HCT116 (cell line): ENCODE data around the gene POLR3A. TPM values are rescaled to one million over a fixed set of nuclear protein-coding genes. Genes with fewer than 3 reads are reported as not detected.
"Not testable (repeated sequence)": the region's sequence is repeated elsewhere in the genome, so short reads cannot be mapped to it uniquely, and the experiment has no call there.

Experiments used
- ATAC-seq: fragments of 200-7000 bp; cut with Tn5 transposase; 2 replicates; pipeline ENCODE4 v1.9.1; 2020; ENCODE audit warnings: mild to moderate bottlenecking, moderate library complexity
- BruUV-seq: library from RNA; stranded (reverse); fragments of 400-500 nt; replicated peaks from 2 replicates; lab custom pipeline; 2021; lab: Mats Ljungman, UMichigan
- CTCF ChIA-PET: fragments of 300-600 bp; sonication (Branson Sonifier 250); formaldehyde crosslinking; loops from one replicate; lab custom pipeline; 2021; ENCODE audit warnings: antibody characterized with exemption; lab: Charles Lee
- POLR2A ChIA-PET: fragments of 300-600, 350-600 bp; sonication (Branson Sonifier 250); formaldehyde crosslinking; loops from one replicate; lab custom pipeline; 2021; ENCODE audit warnings: antibody characterized with exemption; lab: Charles Lee
- RAD21 ChIA-PET, 2 experiments: fragments of 300-600 bp; sonication (Branson Sonifier 250); formaldehyde crosslinking; loops; one replicate each; lab custom pipeline; 2023; ENCODE audit warnings: low total read pairs in 2 of 2; ENCODE audit not compliant: uncharacterized antibody in 2 of 2, unreplicated experiment in 2 of 2, low non-redundant PET in 1 of 2; lab: Charles Lee
- DNase-seq: peaks from one replicate; pipeline ENCODE4 v3.0.0-alpha.2; 2010; ENCODE audit warnings: low read depth, low spot score
- H2AFZ ChIP-seq: fragments of 200-600 bp; shearing (Covaris generic), sonication (generic); 2 replicates; pipeline ENCODE4 v1.6.1; 2017; ENCODE audit warnings: low read depth, mixed run types, mixed read lengths, antibody characterized with exemption, low read length; ENCODE audit not compliant: poor library complexity, severe bottlenecking
- H3K27ac ChIP-seq: 2 replicates; pipeline ENCODE4 v1.5.1; 2012; ENCODE audit warnings: low read depth, low read length
- H3K27me3 ChIP-seq: fragments of 200-600 bp; sonication (generic); 2 replicates; pipeline ENCODE4 v1.6.1; 2016; ENCODE audit warnings: mixed run types, low read length, mixed read lengths; ENCODE audit not compliant: insufficient read depth
- H3K36me3 ChIP-seq, 2 experiments: fragments of 200-500 bp in 1 of 2; fragments of 200-600 bp in 1 of 2; sonication (Bioruptor generic) in 1 of 2; sonication (generic) in 1 of 2; 2 replicates each; pipeline versions ENCODE4 v1.5.1 to v1.6.1; 2014 to 2016; ENCODE audit warnings: low read length in 2 of 2, inconsistent platforms in 1 of 2, mixed read lengths in 1 of 2, mixed run types in 1 of 2; ENCODE audit not compliant: insufficient read depth in 2 of 2, control insufficient read depth in 1 of 2
- H3K4me1 ChIP-seq, 2 experiments: fragments of 200-600 bp in 1 of 2; sonication (generic) in 1 of 2; 2 replicates each; pipeline versions ENCODE4 v1.5.1 to v1.6.1; 2012 to 2017; ENCODE audit warnings: low read length in 2 of 2, inconsistent platforms in 1 of 2, mild to moderate bottlenecking in 1 of 2, mixed read lengths in 1 of 2, mixed run types in 1 of 2, moderate library complexity in 1 of 2; ENCODE audit not compliant: insufficient read depth in 2 of 2, control insufficient read depth in 1 of 2
- H3K4me2 ChIP-seq: fragments of 200-600 bp; sonication (generic); 2 replicates; pipeline ENCODE4 v1.6.1; 2017; ENCODE audit warnings: mixed run types, low read length, mixed read lengths
- H3K4me3 ChIP-seq, 2 experiments: fragments of 200-600 bp in 1 of 2; sonication (generic) in 1 of 2; replicated peaks in 1 of 2; 2 replicates each; pipeline ENCODE4 v1.5.1; 2011 to 2016; ENCODE audit warnings: low read length in 2 of 2, control low read depth in 1 of 2, low read depth in 1 of 2, mild to moderate bottlenecking in 1 of 2, mixed read lengths in 1 of 2, mixed run types in 1 of 2
- H3K79me2 ChIP-seq: fragments of 200-600 bp; sonication (generic); 2 replicates; pipeline ENCODE4 v1.6.1; 2017; ENCODE audit warnings: mild to moderate bottlenecking, mixed run types, low read length, moderate library complexity, mixed read lengths; ENCODE audit not compliant: insufficient read depth
- H3K9ac ChIP-seq: fragments of 200-600 bp; sonication (generic); 2 replicates; pipeline ENCODE4 v1.6.1; 2016; ENCODE audit warnings: low read length, mixed read lengths
- H3K9me2 ChIP-seq: fragments of 200-600 bp; sonication (generic), shearing (Covaris generic); 2 replicates; pipeline ENCODE4 v1.6.1; 2017; ENCODE audit warnings: mixed run types, mild to moderate bottlenecking, moderate library complexity; ENCODE audit not compliant: insufficient read depth
- H3K9me3 ChIP-seq, 2 experiments: fragments of 200-500 bp in 1 of 2; fragments of 200-600 bp in 1 of 2; sonication (Bioruptor generic) in 1 of 2; sonication (generic) in 1 of 2; 2 replicates each; pipeline ENCODE4 v1.6.1; 2014 to 2017; ENCODE audit warnings: low read length in 2 of 2, mixed read lengths in 2 of 2, inconsistent platforms in 1 of 2, low read depth in 1 of 2, mild to moderate bottlenecking in 1 of 2, mixed run types in 1 of 2, moderate library complexity in 1 of 2; ENCODE audit not compliant: control insufficient read depth in 1 of 2, insufficient read depth in 1 of 2
- H4K20me1 ChIP-seq: fragments of 200-600 bp; sonication (generic), shearing (Covaris generic); 2 replicates; pipeline ENCODE4 v1.6.1; 2017; ENCODE audit warnings: mixed run types, mild to moderate bottlenecking, moderate library complexity; ENCODE audit not compliant: insufficient read depth
- ATF3 ChIP-seq: IDR thresholded peaks from 2 replicates; pipeline ENCODE4 v1.6.1; 2012
- EGR1 ChIP-seq: IDR thresholded peaks from 2 replicates; pipeline ENCODE4 v1.6.1; 2012; ENCODE audit warnings: low read depth
- POLR2A ChIP-seq: IDR thresholded peaks from 2 replicates; pipeline ENCODE4 v1.7.0; 2011; ENCODE audit warnings: borderline replicate concordance; ENCODE audit not compliant: insufficient read depth, insufficient read length; ENCODE audit errors: extremely low read depth
- SIN3A ChIP-seq: IDR thresholded peaks from 2 replicates; pipeline ENCODE4 v1.6.1; 2012; ENCODE audit warnings: low read depth
- YY1 ChIP-seq: IDR thresholded peaks from 2 replicates; pipeline ENCODE4 v1.6.1; 2011; ENCODE audit warnings: low read length, low read depth, moderate library complexity, mild to moderate bottlenecking; ENCODE audit not compliant: insufficient replicate concordance; ENCODE audit errors: extremely low read depth
- ZBTB33 ChIP-seq: IDR thresholded peaks from 2 replicates; pipeline ENCODE4 v1.6.1; 2011; ENCODE audit warnings: mild to moderate bottlenecking, low read length, moderate library complexity; ENCODE audit not compliant: insufficient replicate concordance; ENCODE audit errors: extremely low read depth
- ZFX ChIP-seq: fragments of 450-650 bp; IDR thresholded peaks from 2 replicates; pipeline ENCODE4 v1.6.1; 2017
- intact Hi-C: fragments of 100-400 bp; cut with micrococcal nuclease; formaldehyde crosslinking; loops from 2 replicates; pipeline ENCODE4 v1.10.0; 2022
- total RNA-seq: library from RNA; stranded (reverse); gene quantifications from one replicate; pipeline ENCODE4 v1.2.1, GENCODE V29; 2021; ENCODE audit not compliant: unreplicated experiment

Gene POLR3A
- total RNA-seq, 1 experiment from 2014 or later = 26.6 TPM

GRCh38 chr10:78070726-78071125, 41.4 kb upstream of the POLR3A start:
- H3K27me3 ChIP-seq = no peaks in the 10 kb centered on the region
- CTCF ChIA-PET = no interaction called here

GRCh38 chr10:78070064-78070463, 40.7 kb upstream of the POLR3A start:
- H2AFZ ChIP-seq, CTCF ChIA-PET, DNase-seq, ATAC-seq, H3K4me3 ChIP-seq, H3K36me3 ChIP-seq, H3K27ac ChIP-seq, POLR2A ChIA-PET, H3K4me2 ChIP-seq, H3K27me3 ChIP-seq, intact Hi-C loops, H3K9me3 ChIP-seq, H3K9me2 ChIP-seq, H3K4me1 ChIP-seq, H3K9ac ChIP-seq, BruUV-seq, RAD21 ChIA-PET, H4K20me1 ChIP-seq, H3K79me2 ChIP-seq: not testable (repeated sequence)

More at GRCh38 chr10:78070726-78071125, 41.4 kb upstream of the POLR3A start:
- intact Hi-C loops = no loop called here
- no peaks in the 10 kb centered on the region for H3K9me2 ChIP-seq
- POLR2A ChIA-PET = no interaction called here
- ATAC-seq (no peak), DNase-seq (no peak)
- H3K27ac ChIP-seq = no peak overlapping the region
- no TSS peak for BruUV-seq
- no peaks in the 10 kb centered on the region for H3K9me3 ChIP-seq
- H3K4me2 ChIP-seq = no peak overlapping the region
- H4K20me1 ChIP-seq = no peaks in the 10 kb centered on the region
- no peak overlapping the region for H3K4me3 ChIP-seq
- no peak overlapping the region for H2AFZ ChIP-seq
- no peak overlapping the region for H3K9ac ChIP-seq
- RAD21 ChIA-PET = no interaction called here
- H3K4me1 ChIP-seq = no peaks in the 10 kb centered on the region
- H3K36me3 ChIP-seq = no peaks in the 10 kb centered on the region
- H3K79me2 ChIP-seq = no peaks in the 10 kb centered on the region
- TF ChIP-seq ZFX (no peak), ATF3 (no peak), POLR2A (no peak), SIN3A (no peak), EGR1 (no peak), YY1 (no peak), ZBTB33 (no peak)
